Esophagus (tissue), 2 donors: ENCODE measurements around the gene C11orf21. TPM values are rescaled to one million over a fixed set of nuclear protein-coding genes. Genes with fewer than 3 reads are reported as not detected.

ENCODE experiments used
- H3K27ac ChIP-seq, 2 donors: one replicate each; pipeline ENCODE4 v1.5.1; 2013; ENCODE audit warnings: low read depth in 2 of 2, mild to moderate bottlenecking in 2 of 2, inconsistent platforms in 1 of 2, low read length in 1 of 2, moderate library complexity in 1 of 2
- H3K27me3 ChIP-seq, 2 donors: one replicate each; pipeline ENCODE4 v1.6.1; 2013; ENCODE audit warnings: low read length in 2 of 2, control low read depth in 1 of 2, mild to moderate bottlenecking in 1 of 2; ENCODE audit not compliant: insufficient read depth in 2 of 2, control insufficient read depth in 1 of 2
- H3K36me3 ChIP-seq, 2 donors: one replicate each; pipeline ENCODE4 v1.6.1; 2013; ENCODE audit warnings: low read length in 1 of 2; ENCODE audit not compliant: control insufficient read depth in 2 of 2, insufficient read depth in 2 of 2
- H3K4me1 ChIP-seq, 2 donors: one replicate each; pipeline ENCODE4 v1.6.1; 2013; ENCODE audit warnings: low read length in 1 of 2; ENCODE audit not compliant: control insufficient read depth in 2 of 2, insufficient read depth in 2 of 2
- H3K4me3 ChIP-seq, 2 donors: one replicate each; pipeline ENCODE4 v1.5.1; 2013; ENCODE audit warnings: low read length in 2 of 2, mild to moderate bottlenecking in 2 of 2, low read depth in 1 of 2, moderate library complexity in 1 of 2
- H3K9me3 ChIP-seq, 2 donors: one replicate each; pipeline ENCODE4 v1.6.1; 2013; ENCODE audit warnings: mild to moderate bottlenecking in 2 of 2, low read depth in 1 of 2, low read length in 1 of 2, moderate library complexity in 1 of 2; ENCODE audit not compliant: control insufficient read depth in 2 of 2, insufficient read depth in 1 of 2
- WGBS, 2 donors: extraction: QIAGEN DNeasy Blood & Tissue Kit; methylation state at CpG; one replicate each; pipeline ENCODE4 v1.1.7; 2013; 5-methylcytosine and 5-hydroxymethylcytosine counted together
- polyA plus RNA-seq, 2 donors: library from polyadenylated mRNA; stranded (reverse); fragments of 200-250 nt; gene quantifications; one replicate each; pipeline ENCODE4 v1.2.3, GENCODE V29; 2013
- donor health status: healthy with polysubstance abuse.
- donor health status: Bipolar disorder and iron deficiency.

The C11orf21 gene
- polyA plus RNA-seq, 2 donors, result 0.42 to 0.45 TPM

- 21 to 26% methylated on average over 10 of the region's 10 CpGs for WGBS, 2 donors
- peak overlapping the region; percentile 34 to 69 for H3K27ac ChIP-seq
These were observed 3.5 kb upstream of the C11orf21 start for GRCh38 chr11:2305140-2305778.

GRCh38 chr11:2304506-2305139, 2.9 kb upstream of the C11orf21 start:
- Histone ChIP-seq H3K4me1 (peaks cover 4 to 15% of the 10 kb centered on the region in 2 donors), H3K4me3 (no peak overlapping the region), H3K27me3 (no peaks in the 10 kb centered on the region), H3K36me3 (no peaks in the 10 kb centered on the region), H3K9me3 (no peaks in the 10 kb centered on the region), H3K27ac (peak overlapping the region in 1 of 2 donors; percentile 69)
- WGBS, 2 donors, result 66 to 68% methylated on average over 14 of the region's 14 CpGs

More at GRCh38 chr11:2305140-2305778, 3.5 kb upstream of the C11orf21 start:
- peaks cover 4 to 15% of the 10 kb centered on the region in 2 donors for H3K4me1 ChIP-seq
- H3K27me3 ChIP-seq, result no peaks in the 10 kb centered on the region
- H3K36me3 ChIP-seq, result no peaks in the 10 kb centered on the region
- H3K4me3 ChIP-seq, result no peak overlapping the region
- no peaks in the 10 kb centered on the region for H3K9me3 ChIP-seq

GRCh38 chr11:2303627-2304505, 2.1 kb upstream of the C11orf21 start:
- 71 to 81% methylated on average over 15 of the region's 15 CpGs for WGBS, 2 donors
- Histone ChIP-seq H3K27ac (no peak overlapping the region), H3K36me3 (no peaks in the 10 kb centered on the region), H3K4me1 (peaks cover 4 to 15% of the 10 kb centered on the region in 2 donors), H3K4me3 (no peak overlapping the region), H3K27me3 (no peaks in the 10 kb centered on the region), H3K9me3 (no peaks in the 10 kb centered on the region)

GRCh38 chr11:2302896-2303626, 1.3 kb upstream of the C11orf21 start:
- no peaks in the 10 kb centered on the region for H3K9me3 ChIP-seq
- H3K27me3 ChIP-seq, result no peaks in the 10 kb centered on the region
- 57 to 61% methylated on average over 18 of the region's 18 CpGs for WGBS, 2 donors
- peaks cover 4 to 15% of the 10 kb centered on the region in 2 donors for H3K4me1 ChIP-seq
- H3K36me3 ChIP-seq, result no peaks in the 10 kb centered on the region
- H3K4me3 ChIP-seq, result peak overlapping the region in 1 of 2 donors; percentile 5
- peak overlapping the region in 1 of 2 donors; percentile 0 for H3K27ac ChIP-seq

- no peaks in the 10 kb centered on the region for H3K36me3 ChIP-seq
- no peaks in the 10 kb centered on the region for H3K27me3 ChIP-seq
- peaks cover 4 to 14% of the 10 kb centered on the region in 2 donors for H3K4me1 ChIP-seq
- no peaks in the 10 kb centered on the region for H3K9me3 ChIP-seq
- WGBS, 2 donors, result 69 to 70% methylated on average over 16 of the region's 16 CpGs
- H3K4me3 ChIP-seq, result peak overlapping the region in 1 of 2 donors; percentile 7
- peak overlapping the region in 1 of 2 donors; percentile 24 for H3K27ac ChIP-seq
These were observed 683 bp upstream of the C11orf21 start for GRCh38 chr11:2302306-2302895.

- 57 to 61% methylated on average over 23 to 24 of the region's 24 CpGs for WGBS, 2 donors
- H3K4me3 ChIP-seq, result no peak overlapping the region
- peak overlapping the region; percentile 9 to 24 for H3K27ac ChIP-seq
- no peaks in the 10 kb centered on the region for H3K27me3 ChIP-seq
- no peaks in the 10 kb centered on the region for H3K9me3 ChIP-seq
- H3K4me1 ChIP-seq, result peaks cover 4 to 10% of the 10 kb centered on the region in 2 donors
- H3K36me3 ChIP-seq, result no peaks in the 10 kb centered on the region
These were observed 635 bp downstream of the C11orf21 start for GRCh38 chr11:2300936-2301630.

GRCh38 chr11:2300290-2300935, 1.3 kb downstream of the C11orf21 start:
- Histone ChIP-seq H3K27ac (peak overlapping the region in 1 of 2 donors; percentile 9), H3K36me3 (no peaks in the 10 kb centered on the region), H3K4me3 (no peak overlapping the region), H3K27me3 (no peaks in the 10 kb centered on the region), H3K4me1 (peaks cover 0 to 3% of the 10 kb centered on the region in 2 donors), H3K9me3 (no peaks in the 10 kb centered on the region)
- WGBS, 2 donors, result 65 to 66% methylated on average over 17 to 19 of the region's 19 CpGs

- H3K27me3 ChIP-seq, result no peaks in the 10 kb centered on the region
- H3K4me3 ChIP-seq, result no peak overlapping the region
- no peaks in the 10 kb centered on the region for H3K36me3 ChIP-seq
- no peak overlapping the region for H3K27ac ChIP-seq
- WGBS, 2 donors, result 67 to 72% methylated on average over 10 of the region's 10 CpGs
- H3K4me1 ChIP-seq, result peaks cover 0 to 2% of the 10 kb centered on the region in 2 donors
- no peaks in the 10 kb centered on the region for H3K9me3 ChIP-seq
These were observed 1.9 kb downstream of the C11orf21 start for GRCh38 chr11:2299773-2300172.
